H4 (cell line): ENCODE results near the gene BRD4. TPM values are rescaled to one million over a fixed set of nuclear protein-coding genes. Genes with fewer than 3 reads are reported as not detected.
A peak's percentile ranks its signal among the peaks of the same experiment; 100 is the strongest.
"Not testable (repeated sequence)": the region's sequence is repeated elsewhere in the genome, so short reads cannot be mapped to it uniquely, and the experiment has no call there.

Experiments
- DNase-seq: peaks from one replicate; pipeline ENCODE4 v3.0.0-alpha.2; 2015; ENCODE audit warnings: low spot score
- total RNA-seq: library from RNA; depleted of rRNA; stranded (reverse); fragments of >200 nt; shearing (Covaris generic); gene quantifications from 2 replicates; pipeline ENCODE4 v1.2.3, GENCODE V29; 2014; rRNA removed

BRD4 gene
- 6.4 and 11.0 TPM in 2 replicates for total RNA-seq

DNA sequence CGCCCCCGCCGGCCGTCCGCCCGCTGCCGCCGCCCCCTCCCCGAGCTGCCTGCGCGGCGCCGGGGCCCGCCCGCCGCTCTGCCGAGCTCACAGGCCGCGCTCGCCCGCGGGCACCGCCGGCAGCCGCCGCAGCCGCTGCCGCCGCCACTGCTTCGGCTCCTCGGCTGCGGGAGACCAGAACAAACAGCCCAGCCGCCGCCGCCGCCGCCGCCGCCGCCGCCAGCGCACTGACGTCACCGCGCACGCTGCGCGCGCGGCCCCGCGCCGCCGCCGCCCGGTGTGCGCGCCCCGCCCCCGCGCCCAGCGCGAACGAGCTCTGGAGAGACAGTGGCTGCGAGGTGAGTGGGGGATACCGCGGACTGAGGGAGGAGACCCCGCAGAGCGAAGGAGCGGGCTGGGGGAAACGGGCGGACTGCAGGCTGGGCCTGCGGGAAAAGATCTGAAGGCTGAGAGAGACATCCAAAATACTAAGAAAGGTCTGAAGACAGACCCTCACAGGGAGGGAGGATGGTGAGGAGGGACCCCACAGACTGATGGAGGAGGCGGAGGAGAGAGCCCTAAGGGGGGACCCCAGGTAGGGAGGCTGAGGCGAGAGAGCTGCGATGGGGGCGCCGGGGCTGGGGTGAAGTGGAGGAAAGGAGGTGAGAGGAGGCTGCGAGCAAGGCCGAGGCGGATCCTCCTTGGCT lies at the start of gene BRD4:
BRD4 (minus strand) TSS at position 229 of the 686 bp plus-strand sequence. CDS start 59,440 bp downstream, outside the sequence.
- peak; percentile 42 for DNase-seq

DNA sequence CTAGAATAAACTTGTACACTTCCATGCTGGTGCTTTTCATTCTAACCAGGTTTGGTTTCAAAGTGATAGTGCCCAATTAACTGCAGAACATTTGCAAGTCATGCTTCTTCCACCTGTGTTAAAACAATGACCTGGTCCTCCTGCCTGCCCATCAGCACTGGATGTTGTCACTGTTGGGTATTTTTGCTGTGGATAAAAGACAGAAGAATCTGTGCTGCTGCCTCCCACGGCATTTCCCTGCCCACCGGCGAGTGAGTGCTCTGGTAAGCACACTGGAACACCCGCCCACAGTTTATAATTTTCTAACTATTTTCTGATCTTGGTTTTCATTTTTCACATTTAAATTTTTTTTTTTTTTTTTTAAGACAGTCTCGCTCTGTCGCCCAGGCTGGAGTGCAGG lies 49.5 kb upstream of the BRD4 start:
- DNase-seq, result no peak

DNA sequence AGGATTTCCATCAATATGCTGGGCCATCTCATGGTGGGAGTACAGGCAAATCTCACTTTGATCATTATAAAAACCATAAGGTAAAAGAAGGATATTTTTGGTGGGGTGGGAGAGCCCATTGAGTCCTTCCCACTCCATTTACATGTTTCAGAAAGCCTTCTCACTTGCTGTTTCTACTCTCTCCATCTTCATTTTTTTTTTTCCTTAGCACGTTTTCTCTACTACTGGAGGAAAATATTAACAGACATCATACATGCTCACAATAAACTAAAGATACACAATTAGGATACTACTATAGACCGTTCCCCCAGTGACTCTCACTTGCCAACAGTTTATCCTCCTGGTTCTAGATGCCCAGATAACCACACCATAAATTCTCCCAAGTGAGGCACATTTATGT lies 49.1 kb upstream of the BRD4 start:
- no peak for DNase-seq

DNA sequence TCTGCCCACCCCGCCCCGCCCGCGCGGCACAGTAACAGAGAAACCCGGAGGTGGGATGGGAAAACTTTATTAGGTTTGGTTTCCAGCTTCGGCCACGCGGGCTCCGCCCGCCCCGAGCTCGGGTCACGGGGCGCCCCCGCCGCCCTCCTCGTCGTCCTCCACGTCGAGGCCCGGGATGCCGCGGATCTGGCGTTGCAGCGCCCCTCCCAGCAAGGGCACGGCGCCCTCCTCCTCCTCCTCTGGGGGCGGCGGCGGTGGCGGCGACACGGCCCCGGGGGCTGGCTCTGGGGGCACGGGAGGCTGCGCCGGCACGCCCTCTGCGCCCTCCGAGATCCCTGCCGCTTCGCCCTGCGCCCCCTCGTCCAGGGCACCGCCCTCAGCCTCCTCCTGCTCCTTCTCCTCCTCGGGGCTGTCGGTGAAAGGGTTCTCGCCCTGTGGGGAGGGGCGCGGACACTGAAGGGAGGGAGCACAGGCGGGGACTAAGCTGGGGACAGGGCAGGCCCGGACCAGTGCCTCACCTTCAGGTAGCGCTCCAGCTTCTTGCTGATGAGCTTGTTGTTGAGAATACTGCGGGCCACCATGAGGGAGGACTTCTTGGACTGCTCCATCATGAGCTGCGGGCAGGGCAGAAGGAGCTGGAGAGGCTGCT lies 47.8 kb upstream of the BRD4 start:
- DNase-seq, result peak; percentile 85

DNA sequence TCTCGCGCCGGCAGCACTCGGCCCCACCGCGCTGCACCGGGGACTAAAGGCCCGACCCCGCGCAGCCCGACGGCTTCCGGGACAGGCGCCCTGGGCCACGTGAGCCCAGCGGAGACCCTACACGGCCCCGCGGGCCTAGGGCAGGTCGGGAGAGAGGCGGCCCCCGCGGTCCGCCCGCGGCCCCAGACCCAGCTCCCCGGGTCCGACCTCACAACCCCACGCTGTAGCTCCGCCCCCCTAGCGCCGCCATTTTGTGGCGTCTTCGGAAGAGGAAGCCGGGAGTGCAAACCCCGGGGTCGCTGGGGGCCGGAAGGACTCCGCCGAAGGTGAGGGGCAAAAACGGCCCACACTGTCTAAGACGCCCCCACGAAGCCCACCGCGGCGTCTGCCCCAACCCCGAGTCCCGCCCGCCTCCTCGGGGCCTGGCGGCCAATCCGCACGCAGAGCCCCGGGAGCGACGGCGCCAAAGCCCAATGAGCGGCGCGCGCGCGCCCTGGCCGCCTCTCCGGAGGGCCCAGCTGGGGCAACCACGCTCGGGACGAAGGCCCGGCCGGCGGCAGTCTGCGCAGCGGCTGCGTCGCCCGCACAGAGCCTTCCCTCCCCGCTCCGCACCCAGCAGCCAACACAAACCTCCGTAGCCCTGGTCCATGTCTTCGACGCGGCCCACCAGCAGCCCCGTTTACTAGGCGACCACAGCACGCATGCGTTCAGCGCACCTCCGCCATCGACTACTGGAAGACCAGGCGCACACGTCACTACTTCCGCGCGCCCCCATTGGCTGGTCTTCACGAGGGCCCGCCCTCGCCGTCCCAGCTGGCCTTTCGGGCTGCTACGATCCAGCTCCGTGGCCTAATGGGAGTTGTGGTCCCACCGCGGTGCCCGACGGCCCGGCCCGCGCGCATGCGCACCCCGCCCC lies 47.0 kb upstream of the BRD4 start, which contains the start of gene AKAP8:
AKAP8 (minus strand) TSS at position 705 of the 916 bp plus-strand sequence; CDS start at position 649, 56 bp downstream.
- peak; percentile 100 for DNase-seq

DNA sequence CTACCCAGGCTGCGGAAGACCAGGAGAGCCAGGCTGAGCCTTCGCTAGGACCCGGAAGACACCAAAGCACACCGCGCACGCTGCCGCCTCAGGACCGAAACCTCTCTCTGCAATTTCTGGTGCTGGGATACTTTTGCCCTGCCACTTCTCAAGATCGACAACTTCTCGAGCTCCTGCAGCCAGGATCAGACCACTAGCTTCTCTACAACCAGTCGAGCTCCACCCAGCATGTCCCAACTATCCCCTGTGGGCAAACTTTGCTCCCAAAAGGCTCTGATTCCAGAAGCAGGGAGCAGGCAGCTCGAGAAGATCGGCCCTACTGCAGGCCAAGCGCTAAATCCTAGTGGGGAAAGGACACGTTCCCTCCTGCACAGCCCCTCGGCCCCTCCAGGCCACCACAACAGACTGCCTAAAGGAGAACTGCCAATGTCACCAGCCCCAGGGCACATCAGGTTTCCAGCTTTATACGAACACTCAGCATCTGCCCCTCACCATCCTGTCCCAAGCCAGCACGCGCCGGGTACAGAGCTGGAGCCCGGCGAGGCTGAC lies 46.3 kb upstream of the BRD4 start:
- peak; percentile 46 for DNase-seq

DNA sequence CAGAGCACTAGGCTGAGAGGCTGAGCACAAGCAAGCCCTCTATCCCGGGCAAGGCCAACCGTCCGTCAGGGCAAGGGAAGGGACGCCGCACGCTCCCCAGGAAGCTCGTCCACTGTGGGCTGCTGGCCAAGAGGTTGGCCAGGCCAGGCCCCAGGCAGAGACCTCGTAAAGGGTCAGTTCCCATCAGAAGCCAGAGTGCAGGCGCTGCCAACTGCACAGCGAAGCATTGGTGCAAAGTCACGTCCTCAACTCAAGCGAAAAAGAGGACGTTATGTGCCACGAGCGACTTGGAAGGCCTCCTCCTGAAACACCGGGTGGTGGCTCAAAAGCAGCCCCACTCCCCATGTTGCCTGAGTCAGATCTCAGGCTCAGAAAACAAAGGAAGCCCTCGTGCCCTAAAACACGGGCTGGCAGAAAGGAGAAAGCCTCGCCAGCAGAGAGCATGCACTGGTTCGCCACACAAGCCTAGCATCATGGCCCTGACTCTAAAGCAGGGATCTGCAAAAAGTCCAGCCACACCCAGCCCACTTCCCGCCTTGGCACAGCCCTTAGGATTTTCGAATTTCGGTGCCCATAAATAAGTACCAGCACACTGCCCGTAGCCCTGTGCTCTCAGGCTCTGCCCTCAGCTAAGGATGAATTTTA lies 42.6 kb upstream of the BRD4 start:
- DNase-seq, result no peak

DNA sequence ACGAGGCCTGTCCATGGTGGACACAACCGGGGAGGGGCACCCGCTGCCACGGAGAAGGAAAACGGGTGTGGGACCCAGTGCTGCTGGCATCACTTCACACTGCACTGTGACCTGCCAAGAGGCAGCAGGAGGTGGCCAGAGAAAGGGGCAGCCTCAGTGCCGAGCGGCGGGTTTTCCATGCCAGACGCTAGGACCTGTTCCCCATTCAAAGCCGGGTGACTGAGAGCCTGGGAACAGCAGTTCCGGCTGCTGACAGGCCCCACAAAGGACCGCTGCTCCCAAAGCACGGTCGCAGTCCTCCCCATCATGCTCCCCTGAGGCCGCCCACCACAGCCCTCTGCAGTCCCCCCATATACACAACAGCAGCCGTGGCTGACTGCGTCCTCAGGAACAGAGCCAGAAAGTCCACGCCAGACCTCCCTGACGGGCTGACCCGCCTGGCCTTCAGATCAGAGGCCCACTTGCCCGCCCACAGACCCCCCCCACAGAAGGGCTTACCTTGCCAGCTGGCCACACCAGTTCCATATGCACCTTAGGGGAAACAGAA lies 41.8 kb upstream of the BRD4 start:
- DNase-seq, result no peak

DNA sequence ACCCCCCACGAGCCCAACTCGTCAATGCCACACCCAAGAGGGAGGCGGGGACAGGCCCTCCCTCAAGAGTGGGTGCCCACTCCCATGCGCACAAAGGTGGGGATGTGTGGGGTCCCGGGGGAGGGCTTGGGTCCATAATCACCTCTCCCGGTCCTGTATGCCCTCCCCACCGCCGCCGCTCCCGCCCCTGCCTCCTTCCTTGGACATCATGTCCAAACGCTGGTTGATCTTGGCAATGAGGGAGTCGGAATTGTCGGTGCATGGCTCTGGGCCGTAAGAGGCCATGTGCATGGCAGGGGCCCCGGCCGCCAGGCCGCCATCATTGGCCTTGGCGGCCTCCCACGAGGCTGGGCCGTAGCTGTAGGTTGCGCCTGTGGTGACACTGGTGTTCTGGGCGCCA lies 41.3 kb upstream of the BRD4 start:
- DNase-seq, result no peak

DNA sequence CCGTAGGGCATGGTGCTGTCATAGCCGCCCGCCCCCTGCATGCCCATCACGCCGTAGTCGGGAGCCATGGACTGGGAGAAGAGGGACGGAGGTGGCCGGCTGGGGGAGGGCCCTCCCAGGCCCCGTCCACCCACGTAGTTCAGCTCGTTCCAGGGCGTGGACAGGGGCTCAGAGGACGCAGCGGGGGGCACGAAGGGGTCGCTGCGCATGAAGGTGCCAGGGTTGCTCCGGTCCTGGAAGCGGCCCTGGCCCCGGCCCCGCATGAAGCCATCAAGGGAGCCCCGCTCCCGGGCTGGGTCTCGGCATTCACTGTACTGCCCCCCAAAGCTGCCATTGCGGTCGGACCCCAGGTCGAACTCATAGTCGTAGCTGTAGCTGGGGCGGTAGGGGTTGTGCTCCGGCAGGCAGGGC lies 40.6 kb upstream of the BRD4 start:
- no peak for DNase-seq

DNA sequence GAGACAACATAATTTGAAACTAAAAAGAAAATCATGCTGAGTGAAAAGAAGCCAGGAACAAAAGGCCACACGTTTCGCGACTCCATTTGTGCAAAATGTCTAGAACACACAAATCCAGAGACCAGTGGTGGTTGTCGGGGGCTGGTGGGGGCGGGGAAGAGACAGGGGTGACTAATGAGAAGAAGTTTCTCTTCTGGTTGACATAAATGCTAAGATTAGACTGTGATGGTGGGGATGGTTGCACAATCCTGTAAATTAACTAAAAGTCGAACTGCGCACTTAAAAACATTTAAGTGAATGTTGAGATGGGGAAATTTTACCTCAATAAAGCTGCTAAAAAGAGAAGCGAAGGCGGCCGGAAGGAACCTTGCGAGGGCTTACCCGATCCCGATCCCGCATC lies 40.1 kb upstream of the BRD4 start:
- DNase-seq, result no peak

DNA sequence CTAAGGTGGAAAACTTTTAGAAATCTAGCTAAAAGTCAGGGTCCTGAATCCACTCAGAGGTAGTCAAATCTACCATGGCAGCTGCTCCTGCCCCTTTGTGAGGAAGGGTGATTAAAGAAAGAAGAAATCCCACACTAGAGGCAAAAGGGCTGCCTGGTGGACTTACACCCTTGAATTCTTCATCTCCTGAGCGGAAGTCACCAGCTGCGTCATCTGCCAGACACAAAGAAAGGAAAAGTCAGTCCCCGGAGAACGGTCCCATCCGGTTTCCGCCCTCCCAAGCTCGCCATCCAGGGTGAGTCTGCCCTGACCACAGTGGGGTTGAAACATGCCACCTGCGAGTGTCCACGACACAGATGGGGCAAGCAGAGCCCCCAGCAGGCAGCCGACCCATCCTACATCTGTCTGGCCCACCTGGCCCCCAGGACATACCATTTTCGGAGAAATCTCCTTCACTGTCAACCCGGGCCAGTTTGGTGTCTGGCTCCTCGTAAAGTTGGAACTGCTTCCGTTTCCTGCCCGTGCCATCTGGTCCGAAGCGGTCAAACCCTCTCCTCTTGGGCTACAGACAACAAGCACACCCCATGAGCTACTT lies 39.5 kb upstream of the BRD4 start:
- no peak for DNase-seq

DNA sequence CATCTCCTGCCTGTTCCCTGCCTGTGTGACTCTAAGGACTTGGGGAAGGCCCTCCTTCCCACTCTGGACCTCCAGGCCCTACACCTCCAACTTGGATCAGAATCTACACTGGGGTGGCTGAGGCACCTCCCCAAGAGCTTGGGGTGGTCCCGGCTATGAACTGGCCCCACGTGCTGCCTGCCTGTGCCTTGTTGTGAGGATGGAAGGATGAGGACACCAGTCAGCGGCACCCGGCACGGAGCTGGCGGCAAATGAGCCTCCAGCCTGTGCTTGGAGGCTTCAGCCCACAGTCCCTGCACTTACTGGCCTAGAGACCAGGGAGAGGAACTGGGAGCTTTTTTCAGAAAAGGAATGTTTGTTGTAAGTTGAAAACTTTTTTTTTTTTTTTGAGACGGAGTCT lies 38.8 kb upstream of the BRD4 start:
- no peak for DNase-seq

DNA sequence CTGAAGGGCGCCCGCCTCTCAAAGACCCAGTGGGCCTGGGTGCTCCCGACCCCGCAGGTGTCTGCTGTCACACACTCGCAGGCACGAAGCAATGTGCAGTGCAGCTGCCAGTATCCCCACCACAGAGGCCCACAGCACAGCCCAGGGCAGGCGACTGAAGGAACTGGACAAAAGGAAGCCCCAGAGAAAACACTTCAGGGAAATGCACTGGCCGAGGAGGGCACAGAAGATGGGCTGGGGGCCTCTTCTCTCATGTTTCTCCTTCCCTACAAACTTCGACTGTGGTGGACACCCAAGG lies 37.2 kb upstream of the BRD4 start:
- DNase-seq, result no peak

DNA sequence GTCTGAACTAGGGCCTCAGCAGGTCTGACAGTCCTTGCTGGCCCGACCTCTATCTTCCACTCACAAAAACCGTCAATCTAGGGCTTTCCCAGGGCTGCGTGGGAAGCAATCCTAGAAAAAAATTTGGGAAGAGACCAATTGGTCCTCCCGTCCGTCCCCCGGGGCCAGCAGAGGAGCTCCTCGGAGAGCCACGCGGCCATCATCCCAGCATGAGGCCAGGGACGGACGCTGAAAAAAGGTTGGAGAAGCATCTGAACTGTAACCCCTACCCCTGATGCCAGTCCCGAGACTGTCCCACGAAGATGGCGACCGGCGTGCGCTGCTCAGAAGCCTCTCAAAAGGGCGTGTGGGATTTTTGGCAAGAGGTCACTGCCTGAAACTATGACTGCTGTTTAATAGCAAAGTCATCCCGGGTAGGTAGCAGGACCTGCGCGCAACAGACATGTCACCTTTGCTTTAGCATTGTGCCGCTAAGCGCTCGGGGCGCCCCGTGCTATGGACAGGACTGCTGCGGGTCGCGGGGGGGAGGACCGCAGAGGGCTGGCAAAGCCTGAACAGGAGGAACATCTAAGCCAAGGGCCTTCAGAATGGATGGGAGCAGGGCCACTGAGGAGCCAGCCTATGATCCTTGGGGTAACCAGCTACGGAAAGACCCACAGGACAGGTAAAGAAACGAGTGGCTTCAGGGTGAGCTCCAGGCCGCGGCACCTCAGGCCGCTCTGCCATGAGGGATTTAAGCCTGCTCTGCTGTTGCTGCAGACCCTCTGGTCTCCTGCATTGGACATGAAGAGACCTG lies 36.7 kb upstream of the BRD4 start:
- DNase-seq, result no peak

DNA sequence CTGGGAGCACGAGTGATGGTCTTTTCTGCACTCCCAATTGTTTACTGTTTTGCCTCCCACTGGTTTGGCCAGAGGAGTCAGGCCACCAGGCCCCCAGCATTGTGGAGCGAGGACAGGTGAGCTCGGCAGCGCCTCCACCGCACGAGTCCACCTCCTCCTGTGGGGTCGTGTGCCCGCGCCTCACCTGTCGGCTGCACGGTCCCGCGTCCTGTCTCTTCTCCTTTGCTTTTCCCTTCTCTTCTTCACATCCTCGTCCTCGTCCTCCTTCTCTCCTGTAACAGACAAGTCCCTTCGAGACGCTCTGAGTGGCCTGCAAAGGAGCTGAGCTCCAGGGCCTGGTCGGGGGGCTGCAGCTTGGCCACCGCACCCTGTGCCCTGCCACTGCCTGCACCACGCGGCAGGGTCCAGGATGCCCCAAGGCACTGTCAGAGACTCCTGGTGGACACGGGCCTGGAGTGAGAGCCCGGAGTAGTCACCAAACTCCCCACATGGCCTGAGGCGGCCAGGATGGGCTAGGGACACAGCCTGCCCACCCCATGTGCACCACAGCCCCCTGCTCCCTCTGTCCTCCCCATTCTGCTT lies 35.8 kb upstream of the BRD4 start:
- no peak for DNase-seq

DNA sequence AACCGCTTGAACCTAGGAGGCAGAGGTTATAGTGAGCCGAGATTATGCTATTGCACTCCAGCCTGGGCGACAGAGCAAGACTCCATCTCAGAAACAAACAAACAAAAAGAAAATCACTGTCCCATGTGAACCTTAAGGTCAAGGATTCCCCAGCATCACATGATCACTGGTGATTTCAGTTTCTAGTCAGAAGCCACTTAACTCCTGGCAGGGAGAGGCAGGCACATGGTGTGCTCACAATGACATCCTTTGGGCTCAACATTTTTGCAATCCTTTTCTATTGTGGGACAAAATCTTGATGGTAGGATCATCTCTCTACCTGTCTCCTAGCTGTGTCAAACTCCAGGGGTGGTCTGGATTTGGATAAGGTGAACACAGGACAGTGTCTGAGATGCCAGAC lies 35.1 kb upstream of the BRD4 start:
- DNase-seq, result no peak

DNA sequence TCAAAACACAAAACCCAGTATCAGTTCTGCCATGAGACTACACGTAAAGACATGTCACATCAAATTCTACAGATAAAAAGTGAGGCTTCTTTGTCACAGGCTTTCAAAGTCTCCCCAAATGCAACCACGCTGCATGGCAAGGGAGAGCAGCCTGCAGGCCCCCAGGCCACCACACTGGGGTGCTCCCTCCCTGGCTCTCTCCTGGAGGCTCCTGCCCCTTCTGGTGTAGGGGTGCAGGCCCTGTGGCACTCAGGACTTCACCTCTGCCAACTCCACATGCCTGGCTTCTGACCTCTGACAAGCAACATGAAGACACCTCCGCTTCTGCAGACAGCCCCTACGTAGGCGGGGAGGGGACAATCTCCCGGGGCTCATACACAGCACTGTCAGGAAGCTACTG lies 32.9 kb upstream of the BRD4 start:
- DNase-seq, result no peak

DNA sequence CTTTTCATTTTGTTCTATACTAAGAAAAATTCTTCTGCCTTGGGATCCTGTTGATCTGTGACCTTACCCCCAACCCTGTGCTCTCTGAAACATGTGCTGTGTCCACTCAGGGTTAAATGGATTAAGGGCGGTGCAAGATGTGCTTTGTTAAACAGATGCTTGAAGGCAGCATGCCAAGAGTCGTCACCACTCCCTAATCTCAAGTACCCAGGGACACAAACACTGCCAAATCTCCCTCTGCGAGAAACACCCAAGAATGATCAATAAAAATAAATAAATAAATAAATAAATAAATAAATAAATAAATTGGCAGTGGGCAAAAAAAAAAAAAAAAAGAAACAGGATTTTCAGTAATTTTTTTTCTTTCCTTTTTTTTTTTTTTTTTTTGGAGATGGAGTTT lies 31.5 kb upstream of the BRD4 start:
- not testable (repeated sequence) for DNase-seq

DNA sequence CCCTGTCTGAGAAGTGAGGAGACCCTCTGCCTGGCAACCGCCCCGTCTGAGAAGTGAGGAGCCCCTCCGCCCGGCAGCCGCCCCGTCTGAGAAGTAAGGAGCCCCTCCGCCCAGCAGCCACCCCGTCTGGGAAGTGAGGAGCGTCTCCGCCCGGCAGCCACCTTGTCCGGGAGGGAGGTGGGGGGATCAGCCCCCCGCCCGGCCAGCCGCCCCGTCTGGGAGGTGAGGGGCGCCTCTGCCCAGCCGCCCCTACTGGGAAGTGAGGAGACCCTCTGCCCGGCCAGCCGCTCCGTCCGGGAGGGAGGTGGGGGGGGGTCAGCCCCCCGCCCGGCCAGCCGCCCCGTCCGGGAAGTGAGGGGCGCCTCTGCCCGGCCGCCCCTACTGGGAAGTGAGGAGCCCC lies 30.7 kb upstream of the BRD4 start:
- DNase-seq, result not testable (repeated sequence)
